ENCODE data around the gene CLUH. TPM values are rescaled to one million over a fixed set of nuclear protein-coding genes. Genes with fewer than 3 reads are reported as not detected.
"Not testable (repeated sequence)": the region's sequence is repeated elsewhere in the genome, so short reads cannot be mapped to it uniquely, and the experiment has no call there.

Gene CLUH
- total and polyA plus RNA-seq, 9 donors: 11.5 to 57.9 (median 42.6) TPM

- Histone ChIP-seq H3K4me1 (ENCODE audit: insufficient read depth) (peaks cover 2% of the 10 kb centered on the region), H3K4me3 (no peak overlapping the region), H3K36me3 (no peaks in the 10 kb centered on the region), H3K27me3 (no peaks in the 10 kb centered on the region), H3K9me3 (no peaks in the 10 kb centered on the region), H3K27ac (no peak overlapping the region)
- intact Hi-C loops (cut with DNase I): no loop called here
- TF ChIP-seq, protein P1, sequence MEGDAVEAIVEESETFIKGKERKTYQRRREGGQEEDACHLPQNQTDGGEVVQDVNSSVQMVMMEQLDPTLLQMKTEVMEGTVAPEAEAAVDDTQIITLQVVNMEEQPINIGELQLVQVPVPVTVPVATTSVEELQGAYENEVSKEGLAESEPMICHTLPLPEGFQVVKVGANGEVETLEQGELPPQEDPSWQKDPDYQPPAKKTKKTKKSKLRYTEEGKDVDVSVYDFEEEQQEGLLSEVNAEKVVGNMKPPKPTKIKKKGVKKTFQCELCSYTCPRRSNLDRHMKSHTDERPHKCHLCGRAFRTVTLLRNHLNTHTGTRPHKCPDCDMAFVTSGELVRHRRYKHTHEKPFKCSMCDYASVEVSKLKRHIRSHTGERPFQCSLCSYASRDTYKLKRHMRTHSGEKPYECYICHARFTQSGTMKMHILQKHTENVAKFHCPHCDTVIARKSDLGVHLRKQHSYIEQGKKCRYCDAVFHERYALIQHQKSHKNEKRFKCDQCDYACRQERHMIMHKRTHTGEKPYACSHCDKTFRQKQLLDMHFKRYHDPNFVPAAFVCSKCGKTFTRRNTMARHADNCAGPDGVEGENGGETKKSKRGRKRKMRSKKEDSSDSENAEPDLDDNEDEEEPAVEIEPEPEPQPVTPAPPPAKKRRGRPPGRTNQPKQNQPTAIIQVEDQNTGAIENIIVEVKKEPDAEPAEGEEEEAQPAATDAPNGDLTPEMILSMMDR (IDR thresholded peaks at IDR 0.05): no peak
- no peak for TF ChIP-seq POLR2A (IDR thresholded peaks at IDR 0.05)
- TF ChIP-seq EP300 (IDR thresholded peaks at IDR 0.05): no peak
- DNase-seq: no peak
- WGBS, 3 donors: 0% methylated on average over 1 of the region's 1 CpG
Observed at GRCh38 chr17:2656283-2656682, 55.3 kb downstream of the CLUH start.

GRCh38 chr17:2655546-2655945 lies 56.0 kb downstream of the CLUH start:
- 67 to 77% (median 76%) methylated on average over 7 of the region's 7 CpGs for WGBS, 3 donors
- TF ChIP-seq EP300 (IDR thresholded peaks at IDR 0.05) (no peak), POLR2A (IDR thresholded peaks at IDR 0.05) (no peak)
- TF ChIP-seq, protein P1 (IDR thresholded peaks at IDR 0.05): no peak
- Histone ChIP-seq H3K9me3 (no peaks in the 10 kb centered on the region), H3K27me3 (no peaks in the 10 kb centered on the region), H3K4me3 (no peak overlapping the region), H3K27ac (no peak overlapping the region), H3K4me1 (ENCODE audit: insufficient read depth) (peaks cover 2% of the 10 kb centered on the region), H3K36me3 (no peaks in the 10 kb centered on the region)
- DNase-seq: no peak
- intact Hi-C loops (cut with DNase I): no loop called here

DNA sequence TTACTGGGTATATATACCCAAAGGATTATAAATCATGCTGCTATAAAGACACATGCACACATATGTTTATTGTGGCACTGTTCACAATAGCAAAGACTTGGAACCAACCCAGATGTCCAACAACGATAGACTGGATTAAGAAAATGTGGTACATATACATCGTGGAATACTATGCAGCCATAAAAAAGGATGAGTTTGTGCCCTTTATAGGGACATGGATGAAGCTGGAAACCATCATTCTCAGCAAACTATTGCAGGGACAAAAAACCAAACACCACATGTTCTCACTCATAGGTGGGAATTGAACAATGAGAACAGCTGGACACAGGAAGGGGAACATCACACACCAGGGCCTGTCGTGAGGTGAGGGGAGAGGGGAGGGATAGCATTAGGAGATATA lies 58.7 kb downstream of the CLUH start:
- H3K27ac ChIP-seq; H3K4me3 ChIP-seq; H3K4me1 ChIP-seq (ENCODE audit: insufficient read depth); H3K27me3 ChIP-seq; H3K36me3 ChIP-seq; intact Hi-C loops (cut with DNase I); DNase-seq; H3K9me3 ChIP-seq: not testable (repeated sequence)
- WGBS, 3 donors: 91 to 94% (median 91%) methylated on average over 3 of the region's 3 CpGs

DNA sequence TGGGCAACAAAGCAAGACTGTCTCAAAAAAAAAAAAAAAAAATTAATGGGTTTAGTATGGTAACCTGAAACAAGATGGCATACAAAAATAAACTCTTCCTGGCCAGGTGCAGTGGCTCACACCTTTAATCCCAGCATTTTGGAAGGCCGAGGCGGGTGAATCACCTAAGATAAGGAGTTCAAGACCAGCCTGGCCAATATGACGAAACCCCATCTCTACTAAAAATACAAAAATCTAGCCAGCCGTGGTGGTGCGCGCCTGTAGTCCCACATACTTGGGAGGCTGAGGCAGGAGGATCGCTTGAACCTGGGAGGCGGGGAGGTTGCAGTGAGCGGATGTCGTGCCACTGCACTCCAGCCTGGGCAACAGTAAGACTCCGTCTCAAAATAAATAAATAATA lies 62.4 kb downstream of the CLUH start:
- Histone ChIP-seq H3K4me3 (no peak overlapping the region), H3K27ac (no peak overlapping the region), H3K36me3 (no peaks in the 10 kb centered on the region), H3K9me3 (no peaks in the 10 kb centered on the region), H3K4me1 (ENCODE audit: insufficient read depth) (no peaks in the 10 kb centered on the region), H3K27me3 (no peaks in the 10 kb centered on the region)
- no peak for DNase-seq
- intact Hi-C loops (cut with DNase I): no loop called here
- TF ChIP-seq EP300 (IDR thresholded peaks at IDR 0.05) (no peak), POLR2A (IDR thresholded peaks at IDR 0.05) (no peak)
- TF ChIP-seq, protein P1 (IDR thresholded peaks at IDR 0.05): no peak
- WGBS, 3 donors: 97 to 98% (median 97%) methylated on average over 11 of the region's 11 CpGs

- no peaks in the 10 kb centered on the region for H3K36me3 ChIP-seq
- H3K27me3 ChIP-seq: no peaks in the 10 kb centered on the region
- TF ChIP-seq POLR2A (IDR thresholded peaks at IDR 0.05) (no peak), EP300 (IDR thresholded peaks at IDR 0.05) (no peak)
- TF ChIP-seq, protein P1 (IDR thresholded peaks at IDR 0.05): no peak
- H3K4me1 ChIP-seq (ENCODE audit: insufficient read depth): no peaks in the 10 kb centered on the region
- no peak for DNase-seq
- no peaks in the 10 kb centered on the region for H3K9me3 ChIP-seq
- no peak overlapping the region for H3K4me3 ChIP-seq
- intact Hi-C loops (cut with DNase I): no loop called here
- 94 to 96% (median 95%) methylated on average over 6 of the region's 6 CpGs for WGBS, 3 donors
- H3K27ac ChIP-seq: no peak overlapping the region
Observed at GRCh38 chr17:2647957-2648356, 63.6 kb downstream of the CLUH start.

All from ovary (tissue), 9 donors.